SK-MEL-5 (cell line): ENCODE measurements around the gene KIF1A. TPM values are rescaled to one million over a fixed set of nuclear protein-coding genes. Genes with fewer than 3 reads are reported as not detected.

Experiments
- DNase-seq: peaks from one replicate; pipeline ENCODE4 v3.0.0-alpha.2; 2016; ENCODE audit warnings: low read depth, low spot score
- in situ Hi-C: cut with HindIII; loops from 2 replicates; pipeline ENCODE4 v1.10.0; 2016; ENCODE audit warnings: low sequenced_read_pairs, high pct_unique_total_duplicates, low pct_unique_long_range_greater_than_20kb
- total RNA-seq: library from RNA; depleted of rRNA; stranded (reverse); fragments of >200 nt; shearing (Covaris generic); gene quantifications from 2 replicates; pipeline ENCODE4 v1.2.3, GENCODE V29; 2014

The KIF1A gene
- total RNA-seq, 1 experiment from 2014 or later = 0.50 TPM

- in situ Hi-C loops = no loop called here
Observed at GRCh38 chr2:240767341-240767740, 52.7 kb downstream of the KIF1A start.

GRCh38 chr2:240766072-240766471, 53.9 kb downstream of the KIF1A start:
- in situ Hi-C loops = no loop called here
- no peak for DNase-seq

More at GRCh38 chr2:240767341-240767740, 52.7 kb downstream of the KIF1A start:
- DNase-seq = no peak

- in situ Hi-C loops = no loop called here
- no peak for DNase-seq
Observed at GRCh38 chr2:240765007-240765406, 55.0 kb downstream of the KIF1A start.

GRCh38 chr2:240764605-240765004, 55.4 kb downstream of the KIF1A start:
- in situ Hi-C loops = no loop called here

GRCh38 chr2:240762971-240763370, 57.0 kb downstream of the KIF1A start:
- no peak for DNase-seq
- in situ Hi-C loops = no loop called here

More at GRCh38 chr2:240764605-240765004, 55.4 kb downstream of the KIF1A start:
- DNase-seq = no peak

- DNase-seq = no peak
- in situ Hi-C loops = no loop called here
Observed at GRCh38 chr2:240762249-240762648, 57.8 kb downstream of the KIF1A start.

- no peak for DNase-seq
- in situ Hi-C loops = no loop called here
Observed at GRCh38 chr2:240760576-240761246, 59.3 kb downstream of the KIF1A start.

- no peak for DNase-seq
- in situ Hi-C loops = no loop called here
Observed at GRCh38 chr2:240760121-240760520, 59.9 kb downstream of the KIF1A start.

GRCh38 chr2:240759459-240759858, 60.6 kb downstream of the KIF1A start:
- in situ Hi-C loops = no loop called here
- no peak for DNase-seq

- in situ Hi-C loops = no loop called here
- DNase-seq = no peak
Observed at GRCh38 chr2:240757086-240757614, 62.9 kb downstream of the KIF1A start.

- in situ Hi-C loops = no loop called here
- no peak for DNase-seq
Observed at GRCh38 chr2:240752209-240752608, 67.8 kb downstream of the KIF1A start.

GRCh38 chr2:240750409-240750808, 69.6 kb downstream of the KIF1A start:
- in situ Hi-C loops = no loop called here

GRCh38 chr2:240749516-240749915, 70.5 kb downstream of the KIF1A start:
- in situ Hi-C loops = no loop called here
- no peak for DNase-seq

More at GRCh38 chr2:240750409-240750808, 69.6 kb downstream of the KIF1A start:
- DNase-seq = no peak

- DNase-seq = no peak
- in situ Hi-C loops = no loop called here
Observed at GRCh38 chr2:240747256-240747655, 72.8 kb downstream of the KIF1A start.

- DNase-seq = no peak
- in situ Hi-C loops = no loop called here
Observed at GRCh38 chr2:240746671-240747070, 73.3 kb downstream of the KIF1A start.

- DNase-seq = no peak
- in situ Hi-C loops = no loop called here
Observed at GRCh38 chr2:240745962-240746361, 74.1 kb downstream of the KIF1A start.

- in situ Hi-C loops = no loop called here
Observed at GRCh38 chr2:240745456-240745855, 74.6 kb downstream of the KIF1A start.

GRCh38 chr2:240742602-240743095, 77.4 kb downstream of the KIF1A start:
- in situ Hi-C loops = no loop called here
- no peak for DNase-seq

More at GRCh38 chr2:240745456-240745855, 74.6 kb downstream of the KIF1A start:
- no peak for DNase-seq

GRCh38 chr2:240741091-240741490, 78.9 kb downstream of the KIF1A start:
- no peak for DNase-seq
- in situ Hi-C loops = no loop called here
